CD4-positive, CD25-positive, alpha-beta regulatory T cell (primary cell): ENCODE data around the gene C1orf53. TPM values are rescaled to one million over a fixed set of nuclear protein-coding genes. Genes with fewer than 3 reads are reported as not detected.

Experiments used
- ATAC-seq, 2 donors: fragments of 150-1000 bp; cut with Tn5 transposase; one replicate each; pipeline ENCODE4 v1.10.0; 2021; ENCODE audit warnings: low read depth in 2 of 2, moderate number of reproducible peaks in 2 of 2, moderate library complexity in 1 of 2
- DNase-seq, 3 donors: peaks; one replicate each; pipeline versions ENCODE4 v3.0.0 to v3.0.0-alpha.2; 2012 to 2022; ENCODE audit warnings: mixed read lengths in 1 of 3
- H3K27ac ChIP-seq: one replicate; pipeline ENCODE4 v1.7.0; 2013; ENCODE audit warnings: mild to moderate bottlenecking, low read length; ENCODE audit not compliant: insufficient read depth, poor library complexity, severe bottlenecking
- H3K27me3 ChIP-seq: one replicate; pipeline ENCODE4 v1.7.0; 2013; ENCODE audit warnings: low read length; ENCODE audit not compliant: control insufficient read depth, insufficient read depth
- H3K36me3 ChIP-seq: one replicate; pipeline ENCODE4 v1.7.0; 2013; ENCODE audit warnings: mild to moderate bottlenecking, low read length, moderate library complexity; ENCODE audit not compliant: control insufficient read depth, insufficient read depth
- H3K4me1 ChIP-seq: 2 replicates; pipeline ENCODE4 v1.7.0; 2013; ENCODE audit warnings: mild to moderate bottlenecking, low read length; ENCODE audit not compliant: insufficient read depth, control insufficient read depth, poor library complexity, severe bottlenecking
- H3K4me3 ChIP-seq: one replicate; pipeline ENCODE4 v1.7.0; 2013; ENCODE audit warnings: low read depth, mild to moderate bottlenecking, low read length, moderate library complexity
- H3K9me3 ChIP-seq, 2 experiments: 1 replicate in 1 of 2; 2 replicates in 1 of 2; pipeline ENCODE4 v1.7.0; 2013; ENCODE audit warnings: low read length in 2 of 2, mild to moderate bottlenecking in 1 of 2, moderate library complexity in 1 of 2; ENCODE audit not compliant: control insufficient read depth in 2 of 2
- H3K27ac Mint-ChIP-seq, 3 donors: one replicate each; pipeline ENCODE4 v1.8.0; 2020 to 2022; ENCODE audit warnings: mild to moderate bottlenecking in 3 of 3, mixed read lengths in 3 of 3, moderate library complexity in 2 of 3
- H3K27me3 Mint-ChIP-seq: one replicate; pipeline ENCODE4 v1.8.0; 2022; ENCODE audit warnings: mild to moderate bottlenecking, mixed read lengths
- H3K36me3 Mint-ChIP-seq: one replicate; pipeline ENCODE4 v1.8.0; 2020; ENCODE audit warnings: mixed read lengths
- H3K4me1 Mint-ChIP-seq, 4 donors: one replicate each; pipeline ENCODE4 v1.8.0; 2020 to 2022; ENCODE audit warnings: mixed read lengths in 4 of 4, mild to moderate bottlenecking in 1 of 4
- H3K4me3 Mint-ChIP-seq, 4 donors: one replicate each; pipeline ENCODE4 v1.8.0; 2020 to 2022; ENCODE audit warnings: mild to moderate bottlenecking in 4 of 4, mixed read lengths in 4 of 4, moderate library complexity in 3 of 4
- H3K9me3 Mint-ChIP-seq, 7 donors: one replicate each; pipeline ENCODE4 v1.8.0; 2020 to 2022; ENCODE audit warnings: mixed read lengths in 7 of 7, mild to moderate bottlenecking in 3 of 7, moderate library complexity in 2 of 7
- polyA plus RNA-seq, 4 donors: library from polyadenylated mRNA; unstranded; fragments of 300-500 nt; fragmentation: Illumina TruSeq; gene quantifications; one replicate each; pipeline ENCODE4 v1.2.3, GENCODE V29; 2021
- total RNA-seq: library from RNA; stranded (reverse); gene quantifications from one replicate; pipeline ENCODE4 v1.2.3, GENCODE V29; 2022

C1orf53 gene
- total and polyA plus RNA-seq, 5 donors from 2014 or later = 1.2 to 1.4 TPM; not detected in 3

DNA sequence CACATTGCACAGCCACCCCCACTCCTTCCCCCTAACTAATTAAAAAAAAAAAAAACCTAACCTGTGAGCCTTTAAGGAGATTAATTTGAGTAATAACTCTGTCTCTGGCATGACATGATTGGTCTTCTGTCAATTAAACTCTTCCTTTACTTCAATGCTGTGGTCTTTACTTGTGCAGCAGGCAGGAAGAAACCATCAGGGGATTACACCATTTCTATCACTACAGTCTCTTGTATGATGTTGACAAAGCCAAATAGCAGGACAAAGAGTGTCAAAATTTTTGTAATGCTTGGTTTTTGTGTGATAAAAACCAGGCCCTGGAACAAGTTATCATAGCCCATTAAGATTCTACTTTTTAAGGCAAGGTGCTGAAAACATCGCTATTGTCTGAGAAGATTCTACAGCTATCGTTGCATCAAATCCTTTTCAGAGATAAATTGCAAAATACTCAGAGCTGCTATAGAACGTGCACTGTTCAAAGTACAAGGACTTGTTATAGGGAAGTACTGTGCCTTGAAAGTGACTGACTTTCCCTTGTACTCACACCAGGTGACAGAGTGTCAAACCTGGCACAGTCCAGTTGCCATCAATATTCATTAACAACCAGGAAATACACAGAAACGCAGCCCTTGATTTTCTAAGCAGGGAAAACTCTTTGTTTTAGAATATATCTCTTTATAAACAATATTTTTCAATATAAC lies 52.4 kb downstream of the C1orf53 start:
- H3K27ac Mint-ChIP-seq = peak overlapping the region in 1 of 3 donors; percentile 9
- no peak overlapping the region for H3K4me3 Mint-ChIP-seq
- Histone ChIP-seq H3K36me3 (no peaks in the 10 kb centered on the region), H3K4me3 (no peak overlapping the region), H3K27me3 (no peaks in the 10 kb centered on the region), H3K4me1 (peaks cover 5% of the 10 kb centered on the region), H3K27ac (no peak overlapping the region), H3K9me3 (no peaks in the 10 kb centered on the region)
- H3K27me3 Mint-ChIP-seq = peaks cover 14% of the 10 kb centered on the region
- peaks cover 2 to 7% (median 2%) of the 10 kb centered on the region in 4 donors for H3K4me1 Mint-ChIP-seq
- H3K36me3 Mint-ChIP-seq = no peaks in the 10 kb centered on the region
- ATAC-seq = no peak
- H3K9me3 Mint-ChIP-seq = peaks cover 0 to 10% (median 0%) of the 10 kb centered on the region in 7 donors
- DNase-seq = no peak

- Histone ChIP-seq H3K36me3 (no peaks in the 10 kb centered on the region), H3K4me3 (no peak overlapping the region), H3K27me3 (peaks cover 2% of the 10 kb centered on the region), H3K4me1 (no peaks in the 10 kb centered on the region), H3K9me3 (no peaks in the 10 kb centered on the region), H3K27ac (no peak overlapping the region)
- Mint-ChIP-seq H3K4me1 (peaks cover 0 to 5% (median 0%) of the 10 kb centered on the region in 4 donors), H3K4me3 (no peak overlapping the region), H3K9me3 (peaks cover 0 to 10% (median 0%) of the 10 kb centered on the region in 7 donors), H3K36me3 (no peaks in the 10 kb centered on the region), H3K27me3 (peaks cover 18% of the 10 kb centered on the region), H3K27ac (no peak overlapping the region)
- no peak for DNase-seq
- no peak for ATAC-seq
Observed at GRCh38 chr1:197955486-197956394, 53.3 kb downstream of the C1orf53 start.

Other genes starting within 250 kb of the C1orf53 start
- 45.5 TPM for gene DENND1B, start 127.2 kb upstream of the C1orf53 start, total RNA-seq
- gene DENND1B, start 127.2 kb upstream of the C1orf53 start, polyA plus RNA-seq = 10 to 100 TPM; 13.8 to 20.9 (median 16.5) TPM
- not detected for gene LHX9, start 14.7 kb downstream of the C1orf53 start, total RNA-seq
- not detected for gene LHX9, start 14.7 kb downstream of the C1orf53 start, polyA plus RNA-seq